Activated T-cell treated with anti-CD3 and anti-CD28 coated beads for 24 hours (primary cell): Measurements from ENCODE around the gene CTNNA3.
"Not testable (repeated sequence)": the region's sequence is repeated elsewhere in the genome, so short reads cannot be mapped to it uniquely, and the experiment has no call there.

ENCODE experiments used
- DNase-seq: peaks from one replicate; pipeline ENCODE4 v3.0.0-alpha.2; 2020; ENCODE audit warnings: low read depth

CTNNA3 gene

DNA sequence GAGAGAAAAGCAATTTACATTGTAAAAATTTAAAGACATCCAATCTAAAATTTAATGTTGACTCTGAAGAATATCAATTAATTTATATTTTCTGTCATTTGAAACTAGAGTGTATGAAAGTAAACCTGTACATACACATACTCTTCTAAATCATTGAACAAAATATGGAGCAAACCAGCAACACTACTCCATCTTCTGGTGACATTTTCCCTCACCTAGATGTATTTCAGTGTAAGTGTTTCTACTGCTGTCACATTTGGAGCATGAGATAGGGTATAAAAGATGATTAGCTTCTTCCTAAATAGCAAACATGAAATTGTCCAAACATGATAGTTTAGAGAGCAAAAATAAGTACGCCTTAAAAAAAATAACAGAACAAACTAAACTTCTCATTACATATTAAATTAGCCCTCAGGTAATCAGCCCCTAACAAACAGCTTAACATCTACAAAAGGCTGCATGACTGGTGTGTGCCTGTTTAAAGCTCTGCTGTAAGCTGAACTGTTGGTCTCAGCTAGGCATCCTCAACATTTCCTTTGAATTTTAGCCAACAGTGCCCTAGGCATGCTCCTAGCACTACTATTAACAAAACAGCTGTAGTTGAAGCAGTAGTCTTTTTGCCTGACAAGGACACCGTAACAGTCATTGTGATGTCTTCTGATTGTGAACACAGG lies 189.8 kb downstream of the CTNNA3 start:
- no peak for DNase-seq

DNA sequence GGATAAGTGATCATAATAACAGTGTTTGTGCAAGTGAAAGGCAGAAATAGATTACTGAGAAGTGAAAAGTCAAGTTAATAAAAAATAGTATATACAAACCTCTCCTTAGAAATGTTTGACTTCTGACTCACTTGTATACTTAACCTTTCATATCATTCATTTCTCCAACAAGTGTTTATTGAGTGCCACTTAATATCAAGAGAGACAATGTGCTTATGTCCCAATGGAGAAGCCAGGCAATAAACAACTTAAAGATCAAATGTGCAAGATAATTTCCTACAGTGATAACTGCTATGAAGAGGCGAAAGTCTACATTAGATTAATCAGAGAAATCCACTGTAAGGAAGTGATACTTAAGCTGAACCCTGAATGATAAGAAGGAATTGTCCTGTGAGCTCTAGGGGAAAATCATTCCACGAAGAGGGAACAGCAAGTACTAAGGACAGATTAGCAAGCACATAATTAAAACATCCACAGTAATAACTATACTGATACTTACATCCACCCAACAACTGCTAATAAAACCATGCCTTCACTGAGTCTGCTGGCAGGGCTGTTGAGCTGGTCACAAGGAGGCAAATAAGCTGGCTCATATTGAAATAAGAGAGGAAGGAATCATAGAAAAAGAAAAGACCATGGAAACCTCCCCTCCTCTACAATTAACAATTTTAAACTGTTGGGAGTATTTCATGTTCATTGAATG lies 203.5 kb downstream of the CTNNA3 start:
- no peak for DNase-seq

DNA sequence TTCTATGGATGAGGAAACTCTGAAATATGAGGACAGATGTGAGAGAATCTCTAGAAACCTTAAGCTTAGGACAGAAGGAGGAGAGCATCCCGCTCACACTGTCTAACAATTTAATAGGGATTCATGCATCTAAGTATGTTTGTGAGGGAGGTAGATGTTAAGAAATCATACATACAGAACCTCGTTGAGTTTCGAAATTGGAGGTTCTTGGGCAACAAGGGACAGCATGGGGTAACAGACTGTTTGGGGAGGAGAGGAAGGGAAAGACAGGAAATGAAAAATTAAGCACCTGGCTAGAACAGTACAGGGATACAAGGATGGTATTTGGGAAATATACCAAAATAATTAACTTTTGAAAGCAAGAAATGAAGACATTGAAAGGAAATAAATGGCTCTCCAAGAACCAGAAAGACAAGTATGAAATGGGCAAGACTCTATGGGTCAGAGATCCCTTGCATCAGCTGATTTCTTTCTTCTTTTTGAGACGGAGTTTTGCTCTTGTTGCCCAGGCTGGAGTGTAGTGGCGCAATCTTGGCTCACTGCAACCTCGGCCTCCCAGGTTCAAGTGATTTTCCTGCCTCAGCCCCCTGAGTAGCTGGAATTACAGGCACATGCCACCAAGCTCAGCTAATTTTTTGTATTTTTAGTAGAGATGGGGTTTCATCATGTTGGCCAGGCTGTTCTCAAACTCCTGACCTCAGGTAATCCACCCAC lies 207.9 kb downstream of the CTNNA3 start:
- DNase-seq: no peak

GRCh38 chr10:67487199-67487598 lies 208.8 kb downstream of the CTNNA3 start:
- DNase-seq: no peak

GRCh38 chr10:67477868-67478267 lies 218.1 kb downstream of the CTNNA3 start:
- no peak for DNase-seq

GRCh38 chr10:67476201-67476600 lies 219.8 kb downstream of the CTNNA3 start:
- DNase-seq: no peak

DNA sequence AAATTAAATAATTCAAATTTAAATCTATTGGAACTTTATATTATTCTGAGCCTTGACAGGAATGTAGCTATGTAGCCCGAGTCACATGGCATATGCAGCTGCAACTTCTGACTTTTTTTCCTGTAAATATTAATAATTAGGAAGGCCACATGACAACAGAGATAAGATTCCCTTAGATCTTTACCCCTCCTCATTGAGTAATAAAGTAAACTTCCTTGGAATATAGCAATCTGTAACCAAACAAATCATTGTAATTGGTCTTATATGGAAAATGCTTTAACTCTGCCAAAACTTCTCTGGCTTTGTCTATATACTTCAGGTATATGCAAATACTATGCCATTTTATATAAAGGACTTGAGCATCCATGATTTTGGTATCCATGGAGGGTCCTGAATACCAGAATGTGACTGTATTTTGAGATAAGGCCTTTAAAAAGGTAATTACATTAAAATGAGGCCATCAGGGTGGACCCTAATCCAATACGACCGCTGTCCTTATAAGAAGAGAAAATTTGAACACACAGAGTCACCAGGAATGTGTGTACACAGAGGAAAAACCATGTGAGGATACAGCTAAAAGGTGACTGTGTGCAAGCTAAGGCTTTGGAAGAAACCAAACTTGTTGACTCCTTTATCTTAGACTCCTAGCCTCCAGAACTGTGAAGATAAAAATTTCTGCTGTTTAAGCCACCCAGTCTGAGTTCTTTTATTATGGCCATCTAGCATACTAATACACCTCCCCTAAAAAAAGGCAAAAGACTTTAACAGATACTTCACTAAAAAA lies 222.0 kb downstream of the CTNNA3 start:
- no peak for DNase-seq

- DNase-seq: no peak
Measured at GRCh38 chr10:67471022-67471421, 225.0 kb downstream of the CTNNA3 start.

DNA sequence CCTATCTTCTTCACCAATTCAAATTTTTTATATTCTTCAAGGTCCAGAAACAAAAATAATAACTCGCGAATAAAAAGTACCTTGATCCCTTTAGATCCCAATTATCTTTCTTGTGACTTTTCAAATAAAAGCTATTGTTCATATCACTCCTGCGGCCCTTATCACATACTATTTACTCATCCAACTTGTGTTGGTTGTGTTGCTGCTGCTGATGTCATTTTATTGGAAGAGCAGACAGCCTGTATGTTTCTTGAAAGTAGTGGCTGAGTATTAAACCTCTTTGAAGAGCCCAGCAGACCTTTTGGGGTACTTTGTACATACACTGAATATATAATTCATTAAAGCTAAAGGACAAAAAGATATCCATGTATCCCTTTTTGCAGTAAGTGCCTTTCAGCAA lies 231.7 kb downstream of the CTNNA3 start:
- DNase-seq: no peak

- no peak for DNase-seq
Measured at GRCh38 chr10:67452892-67453291, 243.1 kb downstream of the CTNNA3 start.

DNA sequence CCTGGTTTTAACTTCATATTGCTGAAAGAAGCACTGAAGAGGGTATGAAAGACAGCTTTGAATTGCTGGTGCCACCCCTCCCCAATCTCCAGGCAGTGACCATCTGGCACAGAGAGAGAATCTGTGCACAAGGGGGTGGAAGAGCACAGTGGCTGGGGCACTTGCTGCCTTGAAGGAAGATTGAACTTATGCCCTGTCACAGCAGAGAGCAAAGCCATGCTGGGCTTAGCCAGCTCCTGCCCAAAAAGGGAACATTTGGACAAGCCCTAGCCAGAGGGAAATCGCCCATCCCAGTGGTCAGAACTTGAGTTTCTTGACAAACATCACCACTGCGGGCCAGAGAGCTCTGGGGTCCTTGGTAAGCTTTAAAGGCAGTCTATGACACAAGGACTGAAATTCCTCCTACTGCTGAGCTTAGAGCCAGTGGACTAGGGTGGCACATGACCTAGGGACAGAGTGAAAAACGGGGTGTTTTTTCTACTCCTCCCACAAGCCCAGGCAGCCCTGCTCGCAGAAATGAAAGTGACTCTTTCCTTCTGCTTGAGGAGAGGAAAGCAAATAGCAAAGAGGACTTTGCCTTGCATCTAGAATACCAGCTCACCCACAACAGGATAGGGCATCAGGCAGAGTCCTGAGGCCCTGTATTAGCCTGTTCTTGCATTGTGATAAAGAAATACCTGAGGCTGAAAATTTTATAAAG lies 257.2 kb downstream of the CTNNA3 start:
- no peak for DNase-seq

DNA sequence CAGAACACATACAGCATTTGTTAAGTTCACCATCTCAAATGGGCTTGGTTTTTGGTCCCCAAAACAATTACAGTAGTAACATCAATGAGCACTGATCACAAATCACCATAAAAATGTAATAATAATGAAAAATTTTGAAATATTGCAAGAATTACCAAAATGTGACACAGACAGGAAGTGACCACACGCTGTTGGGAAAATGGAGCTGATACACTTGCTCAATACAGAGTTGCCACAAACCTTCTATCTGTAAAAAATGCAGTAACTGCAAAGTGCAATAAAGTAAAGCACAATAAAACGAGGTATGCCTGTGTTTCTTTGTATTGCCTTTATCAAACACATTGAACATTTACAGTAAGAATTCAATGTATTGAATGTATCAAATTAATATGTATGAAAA lies 262.7 kb downstream of the CTNNA3 start:
- DNase-seq: no peak

DNA sequence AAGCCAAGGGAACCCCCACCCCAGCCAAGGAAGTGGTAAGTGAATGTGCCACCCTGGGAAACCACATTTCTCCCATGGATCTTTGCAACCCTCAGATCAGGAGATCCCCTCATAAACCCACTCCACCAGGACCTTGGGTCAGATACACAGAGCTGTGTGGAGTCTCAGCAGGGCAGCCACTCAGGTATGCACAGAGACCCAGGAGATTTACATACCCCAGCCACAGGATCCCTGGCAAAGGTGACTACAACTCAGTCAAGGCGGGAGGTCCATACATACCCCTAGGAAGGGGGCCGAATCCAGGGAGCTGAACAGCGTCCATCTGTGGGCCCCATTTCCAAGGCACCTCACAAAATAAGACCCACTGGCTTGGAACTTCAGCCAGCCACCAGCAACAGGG lies 293.4 kb downstream of the CTNNA3 start:
- DNase-seq: no peak

- no peak for DNase-seq
Measured at GRCh38 chr10:67401711-67402110, 294.3 kb downstream of the CTNNA3 start.

- DNase-seq: not testable (repeated sequence)
Measured at GRCh38 chr10:67386841-67387533, 309.0 kb downstream of the CTNNA3 start.

DNA sequence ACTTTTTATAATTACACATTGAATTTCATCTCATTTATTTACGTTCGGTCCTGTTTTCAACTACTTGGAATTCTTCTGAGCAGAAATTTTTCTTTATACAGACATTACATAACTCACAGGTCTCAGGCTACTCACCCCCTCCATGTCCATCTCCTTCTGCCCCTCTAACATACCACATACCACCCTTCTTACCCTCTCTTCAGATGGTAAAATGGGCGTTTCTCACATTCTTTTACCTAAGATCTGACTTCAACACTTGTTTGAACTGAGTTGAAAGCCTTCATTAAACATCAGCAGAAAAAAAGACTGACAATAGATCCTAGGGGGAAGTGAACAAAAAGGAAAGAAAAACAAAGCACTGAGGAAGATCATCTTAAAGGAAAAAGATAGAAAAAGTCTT lies 309.7 kb downstream of the CTNNA3 start:
- no peak for DNase-seq

- DNase-seq: no peak
Measured at GRCh38 chr10:67385566-67385965, 310.4 kb downstream of the CTNNA3 start.

- DNase-seq: no peak
Measured at GRCh38 chr10:67385089-67385488, 310.9 kb downstream of the CTNNA3 start.

DNA sequence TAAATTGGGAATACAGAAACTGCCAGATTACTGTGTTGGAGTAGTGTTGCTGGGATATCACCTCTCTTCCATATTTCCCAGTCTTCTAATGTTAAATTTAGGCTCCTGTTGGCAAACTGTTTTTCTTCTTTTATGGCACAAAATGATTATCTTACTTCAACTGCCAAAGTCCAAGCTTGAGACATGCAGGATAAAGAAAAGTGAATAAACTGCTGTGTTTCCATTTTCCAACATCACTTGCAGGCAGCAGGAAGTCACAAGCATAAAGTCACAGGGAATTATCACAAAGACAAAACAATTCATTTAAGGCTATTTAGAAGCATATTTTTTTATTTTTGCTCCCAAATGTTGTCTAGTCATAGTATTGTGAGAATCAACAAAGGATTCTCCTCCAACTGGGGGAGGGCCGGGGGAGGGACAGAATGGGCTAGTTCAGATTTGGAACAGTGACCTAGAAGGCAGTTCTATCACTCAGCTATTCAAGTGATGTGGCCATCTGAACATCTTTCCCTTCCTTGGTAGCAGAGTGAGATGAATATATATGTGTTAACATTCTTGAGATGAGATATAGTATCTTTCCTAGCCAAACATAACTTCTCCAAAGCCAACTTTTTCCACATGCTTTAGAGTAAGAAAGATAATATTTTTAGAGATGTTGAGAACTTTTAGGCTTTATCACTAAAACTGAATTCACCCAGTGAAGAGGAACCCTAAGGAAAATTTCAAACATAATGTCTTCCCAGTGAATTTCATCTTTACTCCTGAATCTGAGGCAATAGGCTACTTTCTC lies 364.7 kb downstream of the CTNNA3 start:
- no peak for DNase-seq
